GM12878 (cell line): ENCODE measurements around the gene SEM1. TPM values are rescaled to one million over a fixed set of nuclear protein-coding genes. Genes with fewer than 3 reads are reported as not detected.

ENCODE experiments used
- ATAC-seq: fragments of 200-7000 bp; cut with Tn5 transposase; 3 replicates; pipeline ENCODE4 v1.9.1; 2020; ENCODE audit warnings: mild to moderate bottlenecking, moderate library complexity
- BruUV-seq: library from RNA; stranded (reverse); fragments of 400-500 nt; replicated peaks from 2 replicates; lab custom pipeline; 2021; lab: Mats Ljungman, UMichigan
- CTCF ChIA-PET: fragments of 300-600 bp; sonication (Branson Sonifier 250); formaldehyde crosslinking; extraction: SDS; loops from one replicate; lab custom pipeline; 2021; ENCODE audit warnings: inconsistent platforms; lab: Yijun Ruan, JAX
- POLR2A ChIA-PET: fragments of 350-600 bp; formaldehyde crosslinking; extraction: SDS; loops from one replicate; lab custom pipeline; 2021; ENCODE audit warnings: inconsistent platforms; lab: Charles Lee
- RAD21 ChIA-PET: fragments of 300-600 bp; sonication (Branson Sonifier 250); formaldehyde crosslinking; loops from one replicate; lab custom pipeline; 2023; ENCODE audit warnings: antibody characterized with exemption; ENCODE audit not compliant: unreplicated experiment; lab: Charles Lee
- SMC1A ChIA-PET: fragments of 300-600 bp; sonication (Branson Sonifier 250); formaldehyde crosslinking; loops from one replicate; lab custom pipeline; 2023; ENCODE audit not compliant: unreplicated experiment, uncharacterized antibody; lab: Charles Lee
- DNase-seq: peaks from one replicate; pipeline ENCODE4 v3.0.0-alpha.2; 2011; ENCODE audit warnings: low read depth, low spot score
- FAIRE-seq: peaks from 3 replicates; lab custom pipeline; 2011; peaks lifted over from hg19 to GRCh38; lab: Jason Lieb, UNC
- H2AFZ ChIP-seq: 2 replicates; pipeline ENCODE4 v1.6.0; 2011; ENCODE audit warnings: low read depth, low read length, control low read depth; ENCODE audit not compliant: control insufficient read depth
- H3K27ac ChIP-seq: 2 replicates; pipeline ENCODE4 v1.5.1; 2011; ENCODE audit warnings: control low read depth; ENCODE audit not compliant: control insufficient read depth, insufficient read depth
- H3K27me3 ChIP-seq, 2 experiments: replicated peaks in 1 of 2; 2 replicates each; pipeline versions ENCODE4 v1.6.0 to v1.6.1; 2011; ENCODE audit warnings: low read length in 1 of 2; ENCODE audit not compliant: control insufficient read depth in 2 of 2, insufficient read depth in 2 of 2
- H3K36me3 ChIP-seq, 2 experiments: 2 replicates each; pipeline ENCODE4 v1.5.1; 2011; ENCODE audit warnings: low read length in 1 of 2; ENCODE audit not compliant: control insufficient read depth in 2 of 2, insufficient read depth in 2 of 2
- H3K4me1 ChIP-seq: 2 replicates; pipeline ENCODE4 v1.6.1; 2011; ENCODE audit warnings: mild to moderate bottlenecking, low read length, moderate library complexity, mixed read lengths; ENCODE audit not compliant: control insufficient read depth, insufficient read depth
- H3K4me2 ChIP-seq: 2 replicates; pipeline ENCODE4 v1.6.0; 2011; ENCODE audit warnings: control low read depth; ENCODE audit not compliant: control insufficient read depth, insufficient read depth
- H3K4me3 ChIP-seq: fragments of 200-600 bp; sonication (generic); 2 replicates; pipeline ENCODE4 v1.5.1; 2016
- H3K79me2 ChIP-seq: 2 replicates; pipeline ENCODE4 v1.6.0; 2011; ENCODE audit warnings: low read length; ENCODE audit not compliant: control insufficient read depth, insufficient read depth
- H3K9ac ChIP-seq: 2 replicates; pipeline ENCODE4 v1.8.0; 2011; ENCODE audit warnings: low read length, control low read depth, mixed read lengths; ENCODE audit not compliant: control insufficient read depth, insufficient read depth
- H3K9me3 ChIP-seq: replicated peaks from 3 replicates; pipeline ENCODE4 v1.5.1; 2011; ENCODE audit warnings: mild to moderate bottlenecking, low read length; ENCODE audit not compliant: control insufficient read depth, insufficient read depth
- H4K20me1 ChIP-seq: 2 replicates; pipeline ENCODE4 v1.6.0; 2011; ENCODE audit not compliant: control insufficient read depth, insufficient read depth
- CBX3 ChIP-seq: fragments of 200-600 bp; sonication (generic); IDR thresholded peaks from 2 replicates; pipeline ENCODE4 v1.6.1; 2016; ENCODE audit warnings: low read depth, borderline replicate concordance
- CBX5 ChIP-seq: sonication (generic); IDR thresholded peaks from 2 replicates; pipeline ENCODE4 v1.6.1; 2016; ENCODE audit warnings: low read depth, moderate library complexity, mild to moderate bottlenecking, inconsistent platforms
- CHD1 ChIP-seq: IDR thresholded peaks from 2 replicates; pipeline ENCODE4 v1.6.1; 2012; ENCODE audit warnings: low read depth, low read length, improper control_type of control experiment
- E2F4 ChIP-seq: IDR thresholded peaks from 2 replicates; pipeline ENCODE4 v1.6.1; 2012; ENCODE audit warnings: low read depth, low read length, improper control_type of control experiment
- ESRRA ChIP-seq: IDR thresholded peaks from 2 replicates; pipeline ENCODE4 v1.6.1; 2012; ENCODE audit warnings: mild to moderate bottlenecking, low read length, improper control_type of control experiment
- FOS ChIP-seq: IDR thresholded peaks from 3 replicates; pipeline ENCODE4 v1.6.1; 2011; ENCODE audit warnings: borderline replicate concordance; ENCODE audit not compliant: insufficient read length; ENCODE audit errors: extremely low read depth
- IRF4 ChIP-seq: IDR thresholded peaks from 2 replicates; pipeline ENCODE4 v1.6.1; 2011; ENCODE audit warnings: low read depth, low read length
- MAX ChIP-seq: IDR thresholded peaks from 2 replicates; pipeline ENCODE4 v1.6.1; 2012; ENCODE audit warnings: low read depth, low read length, improper control_type of control experiment
- MEF2A ChIP-seq: IDR thresholded peaks from 2 replicates; pipeline ENCODE4 v1.6.1; 2011; ENCODE audit warnings: low read depth, mild to moderate bottlenecking, low read length, moderate library complexity; ENCODE audit not compliant: insufficient read depth
- MEF2B ChIP-seq: fragments of 450-650 bp; IDR thresholded peaks from 2 replicates; pipeline ENCODE4 v1.6.1; 2018; ENCODE audit warnings: mild to moderate bottlenecking, moderate library complexity; ENCODE audit not compliant: partially characterized antibody, poor library complexity, severe bottlenecking
- MYC ChIP-seq: IDR thresholded peaks from 2 replicates; pipeline ENCODE4 v1.6.1; 2011; ENCODE audit warnings: mild to moderate bottlenecking, low read length, moderate library complexity, inconsistent platforms; ENCODE audit not compliant: insufficient read depth, insufficient replicate concordance, insufficient read length, severe bottlenecking
- POLR2AphosphoS5 ChIP-seq: IDR thresholded peaks from 2 replicates; pipeline ENCODE4 v1.6.1; 2011; ENCODE audit warnings: mild to moderate bottlenecking, low read length, inconsistent platforms
- RAD51 ChIP-seq: fragments of 450-650 bp; IDR thresholded peaks from 2 replicates; pipeline ENCODE4 v1.6.1; 2016; ENCODE audit warnings: moderate library complexity, mild to moderate bottlenecking, inconsistent platforms
- RCOR1 ChIP-seq: conservative IDR thresholded peaks from 2 replicates; pipeline ENCODE4 v1.6.1; 2012; ENCODE audit warnings: low read depth, low read length, improper control_type of control experiment
- SMAD1 ChIP-seq: fragments of 450-650 bp; IDR thresholded peaks from 2 replicates; pipeline ENCODE4 v1.6.1; 2018; ENCODE audit warnings: mild to moderate bottlenecking, low read depth; ENCODE audit not compliant: partially characterized antibody
- SMARCA5 ChIP-seq: fragments of 450-650 bp; IDR thresholded peaks from 2 replicates; pipeline ENCODE4 v1.6.1; 2017; ENCODE audit warnings: mild to moderate bottlenecking
- TCF12 ChIP-seq: IDR thresholded peaks from 2 replicates; pipeline ENCODE4 v1.6.1; 2011; ENCODE audit warnings: low read depth, mild to moderate bottlenecking, low read length
- WRNIP1 ChIP-seq: IDR thresholded peaks from 2 replicates; pipeline ENCODE4 v1.6.1; 2011; ENCODE audit warnings: low read depth, low read length, improper control_type of control experiment, borderline replicate concordance
- ZNF24 ChIP-seq: fragments of 450-650 bp; IDR thresholded peaks from 2 replicates; pipeline ENCODE4 v1.6.1; 2017; ENCODE audit warnings: antibody characterized with exemption, mild to moderate bottlenecking
- ZNF384 ChIP-seq: IDR thresholded peaks from 2 replicates; pipeline ENCODE4 v1.6.1; 2012; ENCODE audit warnings: low read depth, mild to moderate bottlenecking, low read length, improper control_type of control experiment, borderline replicate concordance
- WGBS: methylation state at CpG from one replicate; pipeline ENCODE4 v1.1.6; 2016; ENCODE audit warnings: low lambda C conversion rate; ENCODE audit not compliant: insufficient replicate concordance, insufficient coverage; ENCODE audit errors: missing lambda C conversion rate; 5-methylcytosine and 5-hydroxymethylcytosine counted together
- in situ Hi-C: fragments of 300-500 bp; cut with MboI; formaldehyde crosslinking; loops from 9 replicates; pipeline ENCODE4 v1.14.3; 2018; ENCODE audit warnings: mixed read lengths
- intact Hi-C: fragments of 100-400 bp; cut with micrococcal nuclease; formaldehyde crosslinking; loops from one replicate; pipeline ENCODE4 v1.14.2; 2022; ENCODE audit not compliant: unreplicated experiment
- polyA plus RNA-seq, 11 experiments: library from polyadenylated mRNA; depleted of rRNA in 4 of 11; unstranded in 6 of 11; stranded (reverse) in 5 of 11; fragments of >200 nt; fragmentation: Nextera tagmentation in 4 of 11; fragmentation: Illumina TruSeq in 1 of 11; extraction: Ambion mirVana in 4 of 11; extraction: Trizol in 1 of 11; gene quantifications; 1 replicate in 1 of 11; 2 replicates in 10 of 11; pipeline versions ENCODE4 v1.2.1 to v1.2.3, GENCODE V29; 2011 to 2016; ENCODE audit warnings: inconsistent platforms in 2 of 11, missing spikeins in 2 of 11, low read depth in 1 of 11
- total RNA-seq, 4 experiments: library from RNA; depleted of rRNA in 3 of 4; stranded (reverse); fragments of >200 nt in 3 of 4; fragmentation: Illumina TruSeq in 1 of 4; extraction: Trizol in 1 of 4; gene quantifications; 2 replicates each; pipeline versions ENCODE4 v1.2.1 to v1.2.3, GENCODE V29; 2013 to 2021

The SEM1 gene
- total and polyA plus RNA-seq, 10 of the 15 experiments (the other 5 are each of a cell fraction or from before 2014, with no cell fraction given), result 44.6 to 606 (median 356) TPM

- no peaks in the 10 kb centered on the region for H4K20me1 ChIP-seq
- H3K36me3 ChIP-seq, result no peaks in the 10 kb centered on the region
- POLR2A ChIA-PET, result no interaction called here
- RAD21 ChIA-PET, result no interaction called here
- in situ Hi-C loops (no loop called here), intact Hi-C loops (no loop called here)
- H3K9ac ChIP-seq, result no peak overlapping the region
- no peak overlapping the region for H2AFZ ChIP-seq
- no peak for FAIRE-seq
- ATAC-seq, result no peak
- 2% methylated on average over 2 of the region's 2 CpGs for WGBS
- H3K4me1 ChIP-seq, result no peaks in the 10 kb centered on the region
- H3K27me3 ChIP-seq, result no peaks in the 10 kb centered on the region
- SMC1A ChIA-PET, result interaction anchor here (0.9 kb wide), 1 partner anchor 10 kb away, joined by 3 read pairs; no protein-coding TSS in a partner anchor
- H3K9me3 ChIP-seq, result no peaks in the 10 kb centered on the region
- no peak overlapping the region for H3K4me3 ChIP-seq
- DNase-seq, result no peak
- H3K4me2 ChIP-seq, result no peak overlapping the region
- no peaks in the 10 kb centered on the region for H3K79me2 ChIP-seq
- TF ChIP-seq FOS, result no peak
- no peak for TF ChIP-seq WRNIP1
- no peak for TF ChIP-seq RCOR1
- CTCF ChIA-PET, result interaction anchor here (1.0 kb wide), 1 partner anchor 16 kb away, joined by 3 read pairs; no protein-coding TSS in a partner anchor
- no TSS peak for BruUV-seq
- H3K27ac ChIP-seq, result no peak overlapping the region
These were observed 24.7 kb upstream of the SEM1 start for GRCh38 chr7:96734343-96734742.

- no peaks in the 10 kb centered on the region for H3K9me3 ChIP-seq
- POLR2A ChIA-PET, result no interaction called here
- BruUV-seq, result no TSS peak
- TF ChIP-seq E2F4 (no peak), SMARCA5 (no peak), SMAD1 (no peak), MAX (no peak), TCF12 (no peak), ESRRA (no peak), POLR2AphosphoS5 (no peak), IRF4 (no peak), CBX3 (no peak), MEF2B (no peak), MEF2A (no peak), MYC (no peak), RAD51 (no peak), ZNF24 (no peak), ZNF384 (no peak), CBX5 (no peak), CHD1 (no peak)
- TF ChIP-seq, all 136 proteins: peak for 0
- Histone ChIP-seq H3K27ac (no peak overlapping the region), H3K36me3 (no peaks in the 10 kb centered on the region), H4K20me1 (no peaks in the 10 kb centered on the region), H3K4me2 (no peak overlapping the region), H3K79me2 (no peaks in the 10 kb centered on the region), H3K4me1 (no peaks in the 10 kb centered on the region), H3K9ac (no peak overlapping the region), H2AFZ (no peak overlapping the region), H3K4me3 (no peak overlapping the region), H3K27me3 (no peaks in the 10 kb centered on the region)
- DNase-seq, result no peak
- ChIA-PET CTCF (no interaction called here), RAD21 (no interaction called here), SMC1A (no interaction called here)
- WGBS, result 32% methylated on average over 2 of the region's 2 CpGs
- no peak for ATAC-seq
- in situ Hi-C loops, result no loop called here
- FAIRE-seq, result no peak
- intact Hi-C loops, result no loop called here
These were observed 20.2 kb upstream of the SEM1 start for GRCh38 chr7:96729820-96730219.
